Activated CD4-positive, alpha-beta T cell treated with anti-CD3 and anti-CD28 coated beads for 1 hour (primary cell): ENCODE measurements around the gene CASTOR1.

ENCODE experiments used
- DNase-seq: peaks from one replicate; pipeline ENCODE4 v3.0.0-alpha.2; 2020

Gene CASTOR1

GRCh38 chr22:30284172-30284571 lies 5.1 kb downstream of the CASTOR1 start:
- no peak for DNase-seq

GRCh38 chr22:30283342-30283741 lies 6.0 kb downstream of the CASTOR1 start:
- DNase-seq, result no peak

GRCh38 chr22:30282616-30283046 lies 6.7 kb downstream of the CASTOR1 start:
- DNase-seq, result no peak

GRCh38 chr22:30280505-30280904 lies 8.8 kb downstream of the CASTOR1 start:
- DNase-seq, result no peak

- no peak for DNase-seq
These were observed 9.4 kb downstream of the CASTOR1 start for GRCh38 chr22:30279932-30280331.

GRCh38 chr22:30279046-30279788 lies 10.1 kb downstream of the CASTOR1 start:
- DNase-seq, result no peak

- no peak for DNase-seq
These were observed 11.6 kb downstream of the CASTOR1 start for GRCh38 chr22:30277547-30278344.

GRCh38 chr22:30276039-30276438 lies 13.3 kb downstream of the CASTOR1 start:
- DNase-seq, result no peak

GRCh38 chr22:30275625-30276024 lies 13.7 kb downstream of the CASTOR1 start:
- DNase-seq, result no peak

- no peak for DNase-seq
These were observed 14.9 kb downstream of the CASTOR1 start for GRCh38 chr22:30274437-30274812.

GRCh38 chr22:30273711-30274436 lies 15.4 kb downstream of the CASTOR1 start:
- no peak for DNase-seq

GRCh38 chr22:30272781-30273601 lies 16.3 kb downstream of the CASTOR1 start:
- no peak for DNase-seq

GRCh38 chr22:30270832-30271231 lies 18.5 kb downstream of the CASTOR1 start:
- DNase-seq, result no peak

- DNase-seq, result no peak
These were observed 21.0 kb downstream of the CASTOR1 start for GRCh38 chr22:30268331-30268730.

GRCh38 chr22:30267382-30268302 lies 21.7 kb downstream of the CASTOR1 start:
- DNase-seq, result no peak

- peak; percentile 50 for DNase-seq
These were observed 22.6 kb downstream of the CASTOR1 start, which contains the start of gene OSM for GRCh38 chr22:30266445-30267381. Gene OSM, minus strand, starts transcription at chr22:30266851. Its CDS starts 52 bp downstream, at chr22:30266799.

- peak; percentile 71 for DNase-seq
These were observed 23.4 kb downstream of the CASTOR1 start for GRCh38 chr22:30265823-30266444.

- no peak for DNase-seq
These were observed 24.1 kb downstream of the CASTOR1 start for GRCh38 chr22:30265131-30265720.

GRCh38 chr22:30263883-30264282 lies 25.4 kb downstream of the CASTOR1 start:
- no peak for DNase-seq
